ENCODE results near the gene TUBB4A.

DNA sequence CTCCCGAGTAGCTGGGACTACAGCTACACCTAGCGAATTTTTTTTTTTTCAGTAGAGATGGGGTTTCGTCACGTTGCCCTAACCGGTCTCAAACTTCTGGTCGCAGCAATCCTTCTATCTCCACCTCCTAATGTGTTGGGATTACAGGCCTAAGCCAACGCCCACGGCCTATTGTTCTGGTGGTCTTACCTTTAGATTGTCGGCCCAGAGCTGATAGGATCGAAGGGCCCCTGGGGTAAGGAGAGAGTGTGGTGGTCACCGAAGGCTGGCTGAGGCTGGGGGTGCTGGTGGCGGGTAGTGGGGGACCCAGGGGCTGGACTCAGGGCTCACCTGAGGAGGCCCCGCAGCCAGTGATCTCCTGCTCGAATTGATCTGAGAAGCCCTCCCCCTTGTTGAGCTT lies 31.0 kb downstream of the TUBB4A start:
- TF ChIP-seq, protein P1, sequence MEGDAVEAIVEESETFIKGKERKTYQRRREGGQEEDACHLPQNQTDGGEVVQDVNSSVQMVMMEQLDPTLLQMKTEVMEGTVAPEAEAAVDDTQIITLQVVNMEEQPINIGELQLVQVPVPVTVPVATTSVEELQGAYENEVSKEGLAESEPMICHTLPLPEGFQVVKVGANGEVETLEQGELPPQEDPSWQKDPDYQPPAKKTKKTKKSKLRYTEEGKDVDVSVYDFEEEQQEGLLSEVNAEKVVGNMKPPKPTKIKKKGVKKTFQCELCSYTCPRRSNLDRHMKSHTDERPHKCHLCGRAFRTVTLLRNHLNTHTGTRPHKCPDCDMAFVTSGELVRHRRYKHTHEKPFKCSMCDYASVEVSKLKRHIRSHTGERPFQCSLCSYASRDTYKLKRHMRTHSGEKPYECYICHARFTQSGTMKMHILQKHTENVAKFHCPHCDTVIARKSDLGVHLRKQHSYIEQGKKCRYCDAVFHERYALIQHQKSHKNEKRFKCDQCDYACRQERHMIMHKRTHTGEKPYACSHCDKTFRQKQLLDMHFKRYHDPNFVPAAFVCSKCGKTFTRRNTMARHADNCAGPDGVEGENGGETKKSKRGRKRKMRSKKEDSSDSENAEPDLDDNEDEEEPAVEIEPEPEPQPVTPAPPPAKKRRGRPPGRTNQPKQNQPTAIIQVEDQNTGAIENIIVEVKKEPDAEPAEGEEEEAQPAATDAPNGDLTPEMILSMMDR (IDR thresholded peaks at IDR 0.05): no peak
- no peak for TF ChIP-seq POLR2A (IDR thresholded peaks at IDR 0.05)

Data from heart left ventricle (tissue), 13 donors.